ENCODE measurements around the gene SMURF2.

The SMURF2 gene

DNA sequence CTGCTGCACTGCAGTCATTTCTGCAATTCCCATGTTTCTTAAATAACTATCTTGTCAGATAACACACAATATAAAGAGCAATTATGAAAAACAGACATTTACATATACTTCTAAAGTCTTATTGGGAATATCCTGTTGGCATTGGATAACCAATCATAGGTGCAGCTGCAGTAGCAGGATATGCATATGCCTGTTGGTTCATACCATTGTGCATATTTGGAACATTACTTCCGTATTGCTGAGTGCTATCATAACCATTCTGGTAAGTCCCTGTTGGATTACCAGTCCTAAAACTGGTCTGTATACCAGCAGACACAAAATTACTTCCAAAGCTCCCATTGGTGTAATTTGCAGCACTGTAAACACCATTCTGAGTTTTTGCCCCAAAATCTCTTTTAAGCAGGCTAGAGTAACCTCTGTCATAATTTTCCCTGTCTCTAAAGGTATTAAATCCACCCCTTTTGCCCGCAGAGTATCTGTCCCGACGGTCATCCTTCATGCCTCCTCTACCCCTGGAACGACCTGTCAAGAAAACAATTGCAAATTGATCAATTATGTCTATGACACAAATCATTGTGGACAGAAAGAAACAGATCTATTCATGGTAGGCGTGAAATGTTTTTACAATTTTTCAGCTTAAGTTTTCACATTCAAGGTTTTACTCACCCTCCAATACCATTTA, 162.2 kb downstream of the SMURF2 start:
- no peaks in the 10 kb centered on the region for H3K9me3 Mint-ChIP-seq
- H3K4me3 Mint-ChIP-seq, result peak overlapping the region; percentile 4 to 14 (median 7)
- H3K27ac Mint-ChIP-seq, result peak overlapping the region in 1 of 3 experiments; percentile 46
- H3K4me1 Mint-ChIP-seq, result peaks cover 60% of the 10 kb centered on the region
- TF ChIP-seq, protein P1, sequence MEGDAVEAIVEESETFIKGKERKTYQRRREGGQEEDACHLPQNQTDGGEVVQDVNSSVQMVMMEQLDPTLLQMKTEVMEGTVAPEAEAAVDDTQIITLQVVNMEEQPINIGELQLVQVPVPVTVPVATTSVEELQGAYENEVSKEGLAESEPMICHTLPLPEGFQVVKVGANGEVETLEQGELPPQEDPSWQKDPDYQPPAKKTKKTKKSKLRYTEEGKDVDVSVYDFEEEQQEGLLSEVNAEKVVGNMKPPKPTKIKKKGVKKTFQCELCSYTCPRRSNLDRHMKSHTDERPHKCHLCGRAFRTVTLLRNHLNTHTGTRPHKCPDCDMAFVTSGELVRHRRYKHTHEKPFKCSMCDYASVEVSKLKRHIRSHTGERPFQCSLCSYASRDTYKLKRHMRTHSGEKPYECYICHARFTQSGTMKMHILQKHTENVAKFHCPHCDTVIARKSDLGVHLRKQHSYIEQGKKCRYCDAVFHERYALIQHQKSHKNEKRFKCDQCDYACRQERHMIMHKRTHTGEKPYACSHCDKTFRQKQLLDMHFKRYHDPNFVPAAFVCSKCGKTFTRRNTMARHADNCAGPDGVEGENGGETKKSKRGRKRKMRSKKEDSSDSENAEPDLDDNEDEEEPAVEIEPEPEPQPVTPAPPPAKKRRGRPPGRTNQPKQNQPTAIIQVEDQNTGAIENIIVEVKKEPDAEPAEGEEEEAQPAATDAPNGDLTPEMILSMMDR (IDR thresholded peaks at IDR 0.05; ENCODE audit: unreplicated experiment in 3 of 3), result no peak
- no peaks in the 10 kb centered on the region for H3K27me3 Mint-ChIP-seq (ENCODE audit: low read depth)
- peaks cover 66% of the 10 kb centered on the region for H3K36me3 Mint-ChIP-seq (ENCODE audit: low read depth)

DNA sequence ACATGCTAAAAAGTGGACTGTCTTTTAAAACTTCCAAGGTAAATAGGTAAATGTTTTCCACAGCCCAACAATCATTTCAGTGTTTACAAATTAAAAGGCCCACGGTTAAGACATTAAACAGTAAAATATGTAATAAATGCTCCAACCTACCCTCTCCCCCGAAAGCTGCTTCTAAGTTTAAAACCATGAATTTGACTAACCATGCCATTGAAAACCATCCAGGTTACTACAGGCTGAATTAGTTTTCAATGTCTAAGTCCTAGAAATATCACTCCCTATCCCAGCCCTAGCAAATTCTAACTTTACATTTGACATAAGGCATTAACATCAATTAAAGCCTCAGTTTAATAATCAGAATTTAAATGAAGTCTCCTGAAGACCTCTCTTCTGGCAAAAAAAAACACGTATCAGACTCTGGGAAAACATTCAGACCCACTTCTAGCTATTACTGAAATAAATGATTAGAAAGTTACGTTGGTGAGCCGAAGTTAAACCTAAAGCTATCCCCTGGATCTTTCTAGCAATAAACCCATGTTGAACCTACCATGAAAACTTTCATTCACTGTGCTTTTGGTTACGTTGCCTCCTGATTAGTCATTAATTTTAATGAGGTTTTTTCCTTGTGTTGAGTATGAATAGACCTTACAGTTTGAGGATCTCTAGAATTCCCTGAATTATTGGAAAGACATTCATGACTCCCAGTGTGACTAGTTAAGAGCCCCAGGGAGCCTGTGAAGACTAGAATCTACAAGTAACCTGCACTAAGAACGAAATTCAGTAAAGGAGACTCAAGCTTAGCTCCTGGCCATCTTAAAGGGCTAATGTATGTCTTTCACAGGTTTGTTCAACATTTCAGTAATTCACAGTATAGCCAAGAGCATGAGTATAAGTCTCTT, 163.6 kb downstream of the SMURF2 start:
- Mint-ChIP-seq H3K27me3 (ENCODE audit: low read depth) (no peaks in the 10 kb centered on the region), H3K4me1 (peaks cover 59% of the 10 kb centered on the region), H3K4me3 (peak overlapping the region; percentile 67 to 97 (median 75)), H3K9me3 (no peaks in the 10 kb centered on the region), H3K27ac (peak overlapping the region; percentile 40 to 92 (median 82)), H3K36me3 (ENCODE audit: low read depth) (peaks cover 58% of the 10 kb centered on the region)
- TF ChIP-seq, protein P1 (IDR thresholded peaks at IDR 0.05; ENCODE audit: unreplicated experiment in 3 of 3), result no peak

GRCh38 chr17:64497565-64498035, 164.5 kb downstream of the SMURF2 start:
- peaks cover 52% of the 10 kb centered on the region for H3K36me3 Mint-ChIP-seq (ENCODE audit: low read depth)
- H3K4me1 Mint-ChIP-seq, result peaks cover 50% of the 10 kb centered on the region
- peak overlapping the region; percentile 97 to 99 (median 98) for H3K4me3 Mint-ChIP-seq
- no peaks in the 10 kb centered on the region for H3K9me3 Mint-ChIP-seq
- H3K27me3 Mint-ChIP-seq (ENCODE audit: low read depth), result no peaks in the 10 kb centered on the region
- H3K27ac Mint-ChIP-seq, result peak overlapping the region; percentile 82 to 96 (median 92)
- TF ChIP-seq, protein P1 (IDR thresholded peaks at IDR 0.05; ENCODE audit: unreplicated experiment in 3 of 3), result no peak

GRCh38 chr17:64496786-64497564, 165.1 kb downstream of the SMURF2 start, which contains the start of gene POLG2:
Gene POLG2, minus strand, starts transcription at chr17:64497054. Its CDS starts 86 bp downstream, at chr17:64496968.
- no peaks in the 10 kb centered on the region for H3K9me3 Mint-ChIP-seq
- H3K4me3 Mint-ChIP-seq, result peak within 1 kb of the TSS; percentile 97 to 99 (median 98)
- peak within 1 kb of the TSS; percentile 82 to 96 (median 92) for H3K27ac Mint-ChIP-seq
- H3K36me3 Mint-ChIP-seq (ENCODE audit: low read depth), result peaks cover 49% of the 10 kb centered on the region
- peaks cover 45% of the 10 kb centered on the region for H3K4me1 Mint-ChIP-seq
- TF ChIP-seq, protein P1 (IDR thresholded peaks at IDR 0.05; ENCODE audit: unreplicated experiment in 3 of 3), result peak; percentile 42 to 58 (median 45)
- H3K27me3 Mint-ChIP-seq (ENCODE audit: low read depth), result no peaks in the 10 kb centered on the region

DNA sequence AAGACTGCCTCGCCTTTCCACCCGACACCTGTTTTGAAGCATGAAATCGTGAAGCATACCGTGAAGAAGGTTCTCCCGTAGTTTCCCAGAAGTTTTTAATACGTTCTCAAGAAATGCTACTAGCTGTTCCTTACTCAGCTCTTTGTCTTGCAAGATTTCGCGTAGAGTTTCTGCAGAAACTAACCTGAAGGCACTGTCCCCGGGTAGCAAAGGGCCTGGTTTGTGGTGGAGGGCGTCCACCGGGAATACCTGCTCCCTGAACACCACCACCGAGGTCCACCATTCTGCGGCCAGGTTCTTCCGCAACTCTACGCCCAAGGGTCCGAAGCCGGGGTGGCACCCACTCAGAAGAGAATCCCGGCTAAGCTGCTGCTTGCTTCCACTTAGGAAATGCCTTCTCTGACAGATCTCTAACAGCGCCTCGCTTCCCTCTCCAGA, 165.7 kb downstream of the SMURF2 start:
- peaks cover 45% of the 10 kb centered on the region for H3K4me1 Mint-ChIP-seq

More for the DNA sequence above, 165.7 kb downstream of the SMURF2 start:
- TF ChIP-seq, protein P1 (IDR thresholded peaks at IDR 0.05; ENCODE audit: unreplicated experiment in 3 of 3), result no peak
- Mint-ChIP-seq H3K4me3 (peak overlapping the region; percentile 97 to 99 (median 98)), H3K9me3 (no peaks in the 10 kb centered on the region), H3K27me3 (ENCODE audit: low read depth) (no peaks in the 10 kb centered on the region), H3K27ac (peak overlapping the region; percentile 82 to 96 (median 92)), H3K36me3 (ENCODE audit: low read depth) (peaks cover 49% of the 10 kb centered on the region)
